Fibroblast of upper back skin (primary cell): ENCODE results near the gene RYR3.

Experiments
- DNase-seq: peaks from one replicate; pipeline ENCODE4 v3.0.0-alpha.2; 2013

The RYR3 gene

GRCh38 chr15:33912326-33912725 lies 601.6 kb downstream of the RYR3 start:
- DNase-seq: no peak

GRCh38 chr15:33913459-33913858 lies 602.7 kb downstream of the RYR3 start:
- peak; percentile 10 for DNase-seq
